NCI-H345 treated with DMSO at 0.1 percent for 48 hours (cell line): ENCODE measurements around the gene NMRK2.
"Not testable (repeated sequence)": the region's sequence is repeated elsewhere in the genome, so short reads cannot be mapped to it uniquely, and the experiment has no call there.

Source experiments
- DNase-seq: peaks from one replicate; lab custom pipeline; 2025; ENCODE audit not compliant: unreplicated experiment; lab: John Stamatoyannopoulos, UW

Gene NMRK2

GRCh38 chr19:3964256-3965194 lies 31.7 kb downstream of the NMRK2 start:
- no peak for DNase-seq

- no peak for DNase-seq
Measured at GRCh38 chr19:3966051-3967017, 33.5 kb downstream of the NMRK2 start.

- not testable (repeated sequence) for DNase-seq
Measured at GRCh38 chr19:3967983-3968382, 35.1 kb downstream of the NMRK2 start.

GRCh38 chr19:3968556-3969434 lies 35.9 kb downstream of the NMRK2 start:
- DNase-seq: no peak

- no peak for DNase-seq
Measured at GRCh38 chr19:3969435-3970312, 36.8 kb downstream of the NMRK2 start.

GRCh38 chr19:3970313-3970807 lies 37.5 kb downstream of the NMRK2 start:
- DNase-seq: no peak

GRCh38 chr19:3970808-3971598 lies 38.1 kb downstream of the NMRK2 start, which contains the start of gene DAPK3:
Gene DAPK3 (minus strand): TSS chr19:3971099. CDS start chr19:3969735, 1,364 bp downstream.
- DNase-seq: peak; percentile 91

- no peak for DNase-seq
Measured at GRCh38 chr19:3975144-3975543, 42.3 kb downstream of the NMRK2 start.

- no peak for DNase-seq
Measured at GRCh38 chr19:3975637-3976087, 42.8 kb downstream of the NMRK2 start.

- no peak for DNase-seq
Measured at GRCh38 chr19:3976495-3977241, 43.8 kb downstream of the NMRK2 start.

GRCh38 chr19:3977242-3978143 lies 44.6 kb downstream of the NMRK2 start:
- DNase-seq: no peak

- DNase-seq: no peak
Measured at GRCh38 chr19:3978145-3978544, 45.3 kb downstream of the NMRK2 start.

- no peak for DNase-seq
Measured at GRCh38 chr19:3979289-3979673, 46.4 kb downstream of the NMRK2 start.

GRCh38 chr19:3979674-3980352 lies 46.9 kb downstream of the NMRK2 start:
- no peak for DNase-seq

GRCh38 chr19:3980353-3981251 lies 47.7 kb downstream of the NMRK2 start:
- no peak for DNase-seq
